Suppressor macrophage treated with lipopolysaccharide for 1 hour (primary cell): ENCODE data around the gene GOPC.

Source experiments
- DNase-seq, 3 donors: peaks; one replicate each; pipeline ENCODE4 v3.0.0-alpha.2; 2020 to 2022

Gene GOPC

DNA sequence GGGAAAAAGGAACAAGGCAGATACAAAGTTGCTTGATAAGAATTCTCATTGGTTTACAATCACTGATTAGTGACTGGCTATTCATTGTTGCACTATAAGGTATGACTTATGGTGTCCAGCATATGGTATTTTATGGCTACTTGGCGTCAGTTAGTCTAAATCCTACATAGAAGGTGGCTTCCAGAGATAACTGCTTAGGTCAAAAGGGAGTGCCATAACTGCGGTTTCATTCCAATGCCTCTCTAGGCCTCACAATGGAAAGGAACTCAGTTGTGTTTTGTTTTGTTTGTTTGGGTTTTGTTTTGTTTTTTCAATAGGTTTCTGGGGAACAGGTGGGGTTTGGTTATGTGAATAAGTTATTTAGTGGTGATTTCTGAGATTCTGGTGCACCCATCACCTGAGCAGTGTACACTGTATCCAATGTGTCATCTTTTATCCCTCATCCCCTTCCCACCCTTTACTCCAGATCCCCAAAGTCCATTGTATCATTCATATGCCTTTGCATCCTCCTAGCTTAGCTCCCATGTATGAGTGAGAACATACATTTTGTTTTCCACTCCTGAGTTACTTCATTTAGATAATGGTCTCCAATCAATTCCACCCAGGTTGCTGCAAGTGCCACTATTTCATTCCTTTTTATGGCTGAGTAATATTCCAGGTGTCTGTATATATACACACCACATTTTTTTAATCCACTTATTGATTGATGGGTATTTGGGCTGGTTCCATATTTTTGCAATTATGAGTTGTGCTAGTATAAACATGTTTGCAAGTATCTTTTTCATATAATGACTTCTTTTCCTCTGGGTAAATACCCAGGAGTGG lies 7.0 kb downstream of the GOPC start:
- DNase-seq: no peak

DNA sequence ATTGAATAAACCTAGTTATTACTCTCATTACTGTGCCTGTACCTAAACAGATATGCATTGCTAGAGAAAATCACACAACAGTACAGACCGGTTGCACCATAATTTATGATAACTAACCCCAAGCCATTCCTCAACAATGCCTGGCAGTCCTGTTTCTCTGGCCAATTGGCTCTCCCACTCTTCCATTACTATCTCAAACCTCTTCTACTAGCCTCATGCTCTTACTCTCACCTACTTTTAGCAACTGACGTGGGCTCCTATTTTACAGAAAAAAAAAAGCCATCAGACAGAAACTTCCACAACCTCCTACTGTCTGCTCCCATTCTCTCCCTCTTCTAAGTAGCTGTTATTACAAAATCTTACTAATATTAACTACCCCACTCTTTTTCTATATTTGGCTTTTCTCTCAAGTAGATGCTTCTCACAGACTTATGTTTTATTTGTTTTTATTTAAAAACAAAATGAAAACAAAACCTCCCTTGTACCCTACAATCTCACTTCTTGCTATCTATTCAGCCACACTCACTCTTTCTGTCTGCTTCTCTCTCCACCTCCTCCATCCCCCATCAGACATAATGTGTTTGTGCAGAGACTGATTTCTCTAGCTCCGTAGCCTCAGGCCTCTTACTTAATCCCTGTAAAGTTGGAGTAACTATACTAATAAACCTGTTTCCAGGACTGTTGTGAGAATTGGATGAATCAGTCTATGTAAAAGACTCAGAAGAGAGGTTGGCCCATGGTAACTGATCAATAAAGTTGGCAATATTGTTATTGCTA lies 9.1 kb downstream of the GOPC start:
- no peak for DNase-seq

DNA sequence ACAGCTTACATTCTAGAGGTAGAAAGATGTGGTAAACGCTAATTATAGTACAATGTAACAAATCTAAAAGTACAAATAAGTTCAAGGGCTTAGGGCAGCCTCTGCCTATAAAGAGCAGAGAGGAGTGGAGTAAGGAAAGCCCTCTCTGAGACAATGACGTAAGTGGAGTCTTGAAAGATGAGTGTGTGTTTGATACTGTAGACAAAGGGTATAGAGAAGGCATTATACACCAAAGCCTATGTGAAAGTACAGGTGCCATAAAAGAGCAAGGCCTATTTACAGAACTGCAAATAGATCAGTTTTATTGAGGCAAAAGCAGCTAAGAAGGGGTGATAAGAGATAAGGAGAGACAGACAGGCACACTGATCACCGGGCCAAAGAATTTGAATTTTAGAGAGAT lies 10.9 kb downstream of the GOPC start:
- DNase-seq: no peak

DNA sequence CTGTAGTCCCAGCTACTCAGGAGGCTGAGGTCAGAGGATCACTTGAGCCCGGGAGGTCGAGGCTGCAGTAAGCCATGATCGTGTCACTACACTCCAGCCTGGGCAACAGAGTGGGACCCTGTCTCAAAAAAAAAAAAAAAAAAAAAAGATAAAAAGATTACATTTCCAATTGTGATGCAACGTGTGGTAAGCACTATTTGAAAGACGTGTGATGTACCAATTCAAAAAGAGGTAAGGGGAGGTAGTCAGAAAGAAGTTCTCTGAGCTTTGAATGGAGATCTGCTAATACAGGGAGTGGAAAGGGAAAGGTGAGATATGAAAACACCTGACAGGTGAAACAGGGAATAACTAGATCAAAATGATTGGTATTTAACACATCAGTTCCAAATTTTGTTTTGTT lies 11.9 kb downstream of the GOPC start:
- DNase-seq: no peak

DNA sequence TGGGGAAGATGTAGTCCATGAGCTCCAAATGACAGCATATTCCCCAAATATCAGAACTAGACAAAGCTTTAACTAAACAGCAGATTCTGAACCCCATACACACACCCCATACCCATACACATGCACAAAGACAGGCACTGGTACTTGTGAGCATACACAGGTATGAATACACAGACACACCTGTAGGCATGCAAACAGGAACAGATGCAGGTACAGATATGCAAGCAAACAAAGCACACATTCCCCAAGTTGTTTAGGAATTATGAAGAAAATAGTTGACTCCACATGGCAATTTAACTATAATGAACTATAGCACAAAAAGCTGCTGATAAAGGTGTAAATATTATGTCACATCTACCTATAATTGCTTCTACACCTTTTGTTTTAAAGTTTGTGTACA lies 16.7 kb downstream of the GOPC start:
- DNase-seq: no peak

DNA sequence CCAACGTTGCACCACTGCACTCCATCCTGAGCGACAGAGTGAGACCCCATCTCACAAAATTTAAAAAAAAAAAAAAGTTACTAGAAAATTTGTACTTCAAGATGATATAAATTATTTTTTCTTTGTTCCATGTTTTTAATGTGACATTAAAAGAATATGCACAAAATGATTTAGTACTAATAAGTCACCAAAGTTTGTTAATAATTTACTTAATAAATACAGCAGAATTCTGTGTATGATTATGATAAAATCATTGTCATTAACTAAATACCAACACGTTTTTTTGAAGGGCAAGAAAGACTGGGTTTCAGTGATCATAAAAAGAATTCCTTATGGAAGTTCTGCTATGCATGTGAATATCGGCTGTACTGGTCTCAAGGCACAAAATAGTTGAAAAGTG lies 28.1 kb downstream of the GOPC start:
- DNase-seq: no peak

DNA sequence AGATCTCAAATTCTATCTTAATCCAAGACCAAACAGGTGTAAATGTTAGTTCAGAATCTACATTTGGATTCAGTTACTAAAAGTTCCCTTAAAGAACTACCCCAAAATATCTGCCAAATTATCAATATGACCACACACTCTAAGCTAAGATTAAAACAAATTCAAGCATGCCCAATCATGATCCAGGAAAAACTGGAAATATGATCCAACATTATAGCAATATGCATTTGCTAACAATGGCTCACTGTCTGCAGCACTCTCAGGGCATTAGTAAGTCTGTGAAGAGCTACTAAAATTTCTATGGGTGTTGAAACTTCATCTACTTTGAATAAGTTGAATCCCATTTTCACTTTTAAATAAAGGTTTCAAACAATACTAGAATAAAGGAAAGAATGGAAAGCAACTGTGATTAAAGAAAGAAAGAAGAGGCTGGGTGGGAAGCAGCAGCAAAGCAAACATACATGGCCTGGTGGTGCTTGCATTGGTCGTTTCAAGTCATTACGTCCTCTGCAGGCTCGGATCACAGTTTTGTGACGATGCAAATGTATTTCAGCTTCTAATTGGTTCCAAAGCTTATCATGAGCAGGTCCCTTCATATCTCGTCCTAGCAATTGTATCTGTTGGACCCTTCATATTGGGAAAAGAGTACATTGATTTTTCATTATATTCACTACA lies 29.2 kb downstream of the GOPC start:
- DNase-seq: no peak

DNA sequence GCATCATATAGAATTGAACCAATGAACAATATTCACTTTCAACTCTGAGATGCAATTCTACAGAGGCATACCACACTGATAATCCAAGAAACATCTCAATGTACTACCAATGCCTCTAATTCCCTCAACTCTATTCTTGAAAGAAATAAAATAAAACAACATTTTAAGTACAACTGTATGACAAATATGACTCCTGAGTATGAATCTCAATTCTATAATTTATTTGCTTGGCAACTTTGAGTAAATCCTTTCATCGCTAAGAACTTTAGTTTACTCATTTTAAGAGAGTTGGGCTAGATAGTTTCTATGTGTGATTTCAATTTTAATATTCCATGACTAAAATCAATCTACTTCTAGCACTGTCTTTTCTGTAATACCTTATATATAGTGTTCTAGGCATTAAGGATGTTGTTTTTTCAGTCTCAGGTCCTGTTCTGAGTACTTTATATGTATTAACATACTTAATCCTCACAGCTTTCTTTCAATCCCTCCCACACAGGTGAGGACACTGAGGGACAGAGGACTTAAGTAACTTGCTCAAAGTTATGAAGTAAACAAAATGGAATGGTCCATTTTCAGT lies 33.4 kb downstream of the GOPC start:
- no peak for DNase-seq

DNA sequence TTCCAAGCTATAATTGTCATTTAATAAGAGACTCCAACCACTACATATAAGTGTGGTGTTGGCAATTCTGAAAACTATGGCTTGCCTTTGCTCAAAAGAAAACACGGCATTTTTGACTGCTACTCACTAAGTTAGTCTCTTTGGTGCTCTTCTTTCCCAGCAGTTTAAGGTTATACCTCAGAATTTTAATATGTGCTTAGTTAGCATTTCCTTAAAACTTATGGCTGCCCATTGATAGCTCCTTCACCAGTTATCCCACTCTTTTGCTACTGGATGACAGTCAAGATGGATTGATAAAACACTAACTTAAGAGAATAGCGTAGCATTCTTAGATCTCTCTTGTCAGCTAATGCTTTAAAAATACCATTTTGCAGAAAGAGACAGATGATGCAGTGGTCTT lies 34.1 kb downstream of the GOPC start:
- no peak for DNase-seq

DNA sequence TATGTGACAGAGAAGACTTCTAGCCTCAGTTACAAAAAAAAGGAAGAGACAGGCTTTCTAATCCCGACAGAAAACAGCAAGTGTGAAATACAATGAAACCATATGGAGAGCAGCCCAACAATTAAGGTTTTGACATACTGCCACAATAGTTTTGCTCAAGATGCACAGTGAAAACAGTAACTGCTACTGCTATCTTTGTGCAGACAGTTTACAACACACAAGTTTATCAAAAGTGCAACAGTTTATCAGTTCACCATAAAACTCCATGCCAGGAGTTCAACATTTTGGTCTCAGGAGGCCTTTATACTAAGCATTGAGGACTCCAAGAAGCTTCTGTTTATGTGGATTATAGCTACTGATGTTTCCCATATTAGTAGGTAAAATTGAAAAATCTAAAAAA lies 37.6 kb downstream of the GOPC start:
- no peak for DNase-seq

DNA sequence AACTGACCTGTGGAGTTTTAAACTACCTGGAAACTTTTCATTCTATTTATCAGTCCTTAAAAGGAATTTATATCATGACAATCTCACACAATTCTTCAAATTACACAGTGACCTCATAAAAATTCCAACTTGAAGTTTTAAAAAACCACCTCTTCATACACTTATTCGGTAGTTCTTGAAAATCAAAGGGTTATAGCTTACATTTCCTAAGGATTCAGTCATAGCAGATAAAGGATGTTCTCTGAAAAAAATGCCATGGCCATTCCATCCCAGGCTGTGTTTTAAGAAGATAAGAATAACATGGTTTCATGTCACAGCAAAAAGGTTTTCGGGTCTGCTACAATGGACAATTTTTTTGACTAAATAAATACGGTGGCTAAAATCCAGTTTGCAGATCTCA lies 41.2 kb downstream of the GOPC start:
- no peak for DNase-seq

DNA sequence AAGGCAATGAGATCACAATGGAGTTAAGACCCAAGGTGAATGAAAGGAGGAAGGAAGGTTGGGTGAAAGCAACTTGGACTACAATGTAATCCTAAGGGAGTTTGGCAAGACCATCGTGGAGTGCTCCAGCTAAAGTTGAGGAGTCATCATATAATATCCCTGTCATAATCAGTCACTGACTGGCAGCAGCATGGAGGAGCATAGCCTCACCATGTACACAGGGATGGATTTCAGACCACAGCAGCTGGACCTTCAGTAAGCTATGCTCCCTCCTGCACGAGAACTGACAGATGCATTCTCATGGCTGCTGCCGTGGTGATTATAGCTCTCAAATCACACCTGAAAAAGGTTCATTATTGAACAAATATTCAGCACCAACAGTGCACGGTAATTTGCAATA lies 43.0 kb downstream of the GOPC start:
- no peak for DNase-seq

DNA sequence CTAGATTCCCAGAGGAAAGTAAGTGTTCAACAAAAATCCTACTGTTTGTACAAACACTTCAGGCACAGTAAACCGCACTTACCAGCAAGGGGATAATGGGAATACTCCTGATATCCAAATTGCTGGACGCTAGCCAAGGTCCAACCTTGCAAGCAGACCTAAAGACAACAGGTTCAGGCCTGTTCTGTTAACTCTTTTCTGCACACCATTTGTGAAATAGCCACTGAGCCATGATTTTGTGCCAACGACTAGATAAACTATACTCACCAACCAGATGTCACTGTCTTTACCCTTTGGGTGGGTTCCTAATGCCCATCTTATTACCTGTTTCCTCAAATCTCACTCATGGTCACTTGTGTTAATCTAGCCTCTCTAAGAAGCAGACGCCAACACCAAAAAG lies 43.5 kb downstream of the GOPC start:
- no peak for DNase-seq

DNA sequence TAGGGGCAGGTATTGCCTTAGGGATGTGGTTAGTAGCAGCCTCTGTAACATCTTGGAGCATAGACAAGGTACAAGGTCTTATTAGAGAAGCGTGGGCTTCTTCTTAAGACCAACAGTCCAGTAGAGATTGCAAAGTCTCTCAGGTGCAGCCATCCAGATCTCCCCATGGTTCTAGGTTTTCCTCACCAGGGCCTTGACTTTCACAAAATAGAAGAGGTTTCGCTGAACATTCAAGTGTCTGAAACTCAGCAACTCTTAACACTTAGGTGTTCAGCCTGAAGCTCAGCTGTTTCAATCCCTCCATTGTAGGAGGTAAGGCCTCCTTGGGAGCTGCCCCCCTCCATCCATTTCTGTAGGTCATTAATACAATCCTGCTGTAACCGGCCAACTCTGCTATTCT lies 44.4 kb downstream of the GOPC start:
- DNase-seq: no peak

DNA sequence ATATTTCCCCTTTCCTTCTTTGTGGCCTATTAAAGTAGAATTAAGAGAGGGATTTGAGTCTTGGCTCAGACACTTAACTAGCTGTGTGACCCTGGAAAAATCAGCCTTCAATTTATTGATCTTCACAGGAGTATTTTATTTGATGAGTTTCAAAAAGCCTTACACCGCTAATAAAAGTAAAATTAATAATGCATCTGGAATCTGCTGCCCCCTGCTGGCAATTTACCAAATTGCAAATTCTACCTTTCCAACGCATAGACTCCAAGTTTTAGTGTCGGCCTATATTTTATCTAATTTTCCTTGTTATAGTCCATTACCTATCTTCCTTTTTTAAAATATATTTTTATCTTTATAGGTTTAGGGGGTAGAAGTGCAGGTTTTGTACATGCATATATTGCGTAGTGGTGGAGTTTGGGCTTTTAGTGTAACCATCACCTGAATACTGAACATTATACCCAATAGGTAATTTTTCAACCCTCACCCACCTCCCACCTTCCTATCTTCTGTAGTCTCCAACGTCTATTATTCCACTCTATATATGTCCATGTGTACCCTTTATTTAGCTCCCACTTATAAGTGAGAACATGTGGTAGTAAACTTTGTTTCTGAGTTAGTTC lies 46.3 kb downstream of the GOPC start:
- DNase-seq: peak; percentile 67 to 73 (median 67)

DNA sequence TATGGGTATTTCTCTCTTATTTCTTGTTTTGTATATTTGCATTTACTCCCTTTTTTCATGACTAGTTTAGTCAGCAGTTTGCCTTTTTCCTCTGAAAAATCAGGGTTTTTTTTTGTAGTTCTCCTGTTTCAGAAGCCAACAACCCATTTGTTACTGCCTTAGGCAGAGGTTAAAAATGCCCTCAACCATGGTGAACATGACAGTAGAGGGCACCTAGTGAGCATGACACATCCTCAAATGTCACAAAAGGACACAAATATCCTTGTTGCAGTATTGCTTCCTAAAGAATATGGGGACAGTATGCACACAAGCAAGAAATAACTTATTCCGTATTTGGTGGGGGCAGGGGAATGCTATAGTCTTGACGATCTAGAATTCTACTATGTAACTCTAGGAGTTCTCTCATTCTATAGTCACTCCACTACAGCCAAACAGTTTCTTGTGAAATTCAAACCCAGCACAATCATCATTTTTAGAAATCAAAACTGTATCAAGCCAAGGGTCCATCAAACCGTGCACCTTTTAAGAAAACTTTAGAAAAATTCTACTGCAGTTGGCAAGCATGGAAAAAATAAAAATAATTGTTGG lies 47.0 kb downstream of the GOPC start:
- DNase-seq: peak in 2 of 3 donors; percentile 9 to 25

DNA sequence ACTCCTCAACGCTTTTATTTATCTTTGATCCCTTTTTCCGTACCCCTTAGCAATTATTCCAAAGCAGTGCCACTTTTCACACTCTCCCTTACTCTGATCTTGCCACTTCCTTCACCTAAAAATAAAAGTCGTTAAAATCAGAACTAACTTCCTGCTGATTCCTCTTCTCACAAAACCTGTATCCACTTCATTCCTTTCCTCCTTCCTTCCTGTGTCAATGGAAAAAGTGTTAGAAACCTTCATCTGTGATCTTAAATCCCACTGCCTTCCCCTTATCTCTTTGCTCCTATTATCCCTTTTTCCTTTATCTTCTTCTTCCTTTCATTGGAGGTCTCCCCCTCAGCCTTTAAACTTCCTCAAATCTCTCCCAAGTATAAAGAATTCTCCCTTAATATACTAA lies 49.2 kb downstream of the GOPC start:
- no peak for DNase-seq

DNA sequence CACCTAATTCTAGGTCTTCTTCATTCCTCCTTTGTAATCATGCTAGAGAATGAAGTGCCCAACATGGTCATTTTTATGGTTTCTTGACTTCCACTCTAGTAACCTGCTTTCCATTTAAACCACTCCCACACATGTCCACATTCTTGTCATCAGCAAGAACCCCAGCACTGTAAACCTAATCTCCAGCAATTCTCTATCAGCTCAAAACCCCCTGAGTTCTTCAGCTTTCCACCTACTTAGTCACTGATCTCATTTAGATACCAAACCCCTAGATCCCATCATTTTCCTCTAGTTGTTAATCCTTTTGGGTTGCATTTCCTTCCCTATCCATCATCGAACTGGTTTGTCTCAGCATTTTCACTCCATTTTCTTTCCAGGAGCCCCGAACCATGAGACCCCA lies 49.7 kb downstream of the GOPC start:
- DNase-seq: no peak

DNA sequence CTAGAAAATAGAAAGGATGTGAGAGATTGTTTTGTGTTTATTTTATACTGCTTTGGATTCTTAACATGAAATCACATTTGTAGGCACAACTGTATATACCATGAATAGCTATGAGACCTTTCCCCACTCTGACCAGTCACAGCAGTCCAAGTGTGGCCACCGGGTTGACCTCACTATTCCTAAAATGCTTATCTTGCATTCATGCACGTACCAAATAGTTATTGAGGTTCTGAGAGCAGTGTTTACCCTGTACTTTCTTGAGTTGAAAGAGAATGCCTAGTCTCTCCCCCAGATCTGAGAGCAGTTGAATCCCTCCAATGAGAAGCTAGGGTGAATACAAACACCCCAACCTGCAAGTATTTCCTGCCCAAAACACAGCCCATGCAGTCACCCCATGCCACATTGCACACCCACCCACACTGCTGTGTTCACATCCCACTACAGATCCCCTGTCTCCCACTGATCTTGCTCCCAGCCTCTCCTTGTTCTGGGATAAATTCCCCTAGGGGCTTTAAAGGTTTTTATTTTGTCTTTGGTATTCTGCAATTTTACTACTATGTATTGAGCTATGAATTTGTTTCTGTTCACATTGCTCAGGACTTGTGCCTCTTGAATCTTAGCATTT lies 51.6 kb downstream of the GOPC start:
- no peak for DNase-seq

DNA sequence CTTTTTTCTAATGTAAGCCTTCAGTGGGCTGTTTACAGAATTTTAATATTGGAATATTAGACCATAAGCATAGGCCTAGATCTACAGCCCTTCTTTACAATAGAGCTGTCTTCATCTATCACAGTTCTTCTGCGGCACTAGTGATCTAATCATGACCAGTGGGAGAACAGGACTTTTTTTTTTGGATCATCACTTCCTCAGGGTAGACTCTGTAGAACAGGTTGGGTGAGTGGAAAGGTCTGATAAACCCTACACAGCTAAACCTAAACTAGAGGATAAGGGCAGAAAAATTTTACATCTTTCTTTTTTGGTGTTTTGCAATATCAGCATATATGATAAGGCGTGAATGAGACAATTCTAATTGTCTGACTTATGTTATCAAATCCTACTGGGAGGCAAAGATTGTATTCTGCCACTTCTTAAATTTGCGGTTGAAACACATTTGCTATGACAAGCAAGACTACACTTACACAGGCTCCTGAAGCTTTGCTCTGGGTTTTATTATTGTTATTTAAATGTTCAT lies 52.2 kb downstream of the GOPC start:
- DNase-seq: no peak

DNA sequence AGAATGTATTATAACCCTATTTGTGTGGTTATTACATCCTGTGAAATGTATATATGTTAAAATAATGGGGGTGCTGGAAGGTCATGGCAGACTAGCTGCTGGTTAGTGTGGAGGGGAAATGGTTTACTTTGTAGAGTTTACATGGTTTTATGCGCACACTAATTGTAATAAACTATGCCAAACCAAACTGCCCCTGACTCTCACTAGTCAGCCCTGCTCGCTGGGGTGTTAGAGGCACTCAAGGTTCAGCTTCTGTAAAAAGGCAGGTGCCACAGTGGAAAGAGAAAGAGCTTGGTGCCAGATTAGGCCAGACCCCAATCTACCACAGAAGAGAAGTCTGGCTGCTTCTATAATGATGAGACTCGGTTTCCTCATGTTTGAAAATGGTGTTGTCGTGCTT lies 52.7 kb downstream of the GOPC start:
- DNase-seq: no peak

DNA sequence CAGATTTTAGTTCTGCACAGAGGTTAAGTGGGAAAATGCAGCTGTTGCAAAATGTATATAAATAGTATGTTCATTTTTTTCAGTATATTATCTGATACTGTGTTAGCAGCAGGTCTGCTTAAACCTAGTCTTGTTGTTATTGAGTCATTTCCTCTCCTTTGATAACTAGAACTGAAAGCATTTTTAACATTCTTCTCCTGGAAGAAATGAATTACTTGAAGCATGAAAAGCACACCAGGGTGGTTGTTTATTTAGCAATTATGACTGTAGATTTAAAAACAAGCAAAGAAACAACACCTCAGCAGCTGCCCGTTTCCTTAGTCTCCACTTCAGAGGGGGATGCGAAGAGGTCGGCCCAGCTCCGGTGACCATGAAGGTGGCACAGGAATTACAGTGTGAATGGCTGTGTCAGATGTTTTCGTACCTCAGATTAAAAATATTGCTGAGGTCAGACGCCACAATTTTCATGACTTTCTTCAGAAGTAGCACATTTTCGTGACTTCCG lies 53.5 kb downstream of the GOPC start:
- DNase-seq: no peak
